NCI-H1417 (cell line): ENCODE results near the gene HDGFL1.

Experiments used
- DNase-seq, 3 experiments: peaks; one replicate each; lab custom pipeline; 2025; lab: John Stamatoyannopoulos, UW

HDGFL1 gene

DNA sequence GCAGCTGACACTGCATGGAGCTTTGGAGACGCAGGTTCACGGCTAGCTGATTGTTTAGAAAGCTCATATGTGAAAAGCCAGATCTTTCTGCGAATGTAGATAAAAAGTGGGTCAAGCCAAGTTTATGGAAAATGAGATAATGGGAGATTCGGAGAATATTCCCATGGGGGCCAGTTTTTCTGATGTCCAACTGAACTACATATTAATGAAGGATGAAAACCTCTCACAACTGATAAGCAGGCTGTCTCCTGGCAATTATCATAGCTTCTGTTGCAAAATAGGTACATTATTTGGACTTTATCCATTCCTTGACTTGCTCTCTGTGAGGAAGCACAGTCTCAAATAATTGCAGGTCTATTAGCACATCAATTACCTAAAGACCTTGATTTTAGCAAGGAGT is 21.1 kb downstream of the HDGFL1 start:
- DNase-seq: no peak

- no peak for DNase-seq
These were observed 24.5 kb downstream of the HDGFL1 start for GRCh38 chr6:22593895-22594294.

- no peak for DNase-seq
These were observed 26.6 kb downstream of the HDGFL1 start for GRCh38 chr6:22596011-22596410.

DNA sequence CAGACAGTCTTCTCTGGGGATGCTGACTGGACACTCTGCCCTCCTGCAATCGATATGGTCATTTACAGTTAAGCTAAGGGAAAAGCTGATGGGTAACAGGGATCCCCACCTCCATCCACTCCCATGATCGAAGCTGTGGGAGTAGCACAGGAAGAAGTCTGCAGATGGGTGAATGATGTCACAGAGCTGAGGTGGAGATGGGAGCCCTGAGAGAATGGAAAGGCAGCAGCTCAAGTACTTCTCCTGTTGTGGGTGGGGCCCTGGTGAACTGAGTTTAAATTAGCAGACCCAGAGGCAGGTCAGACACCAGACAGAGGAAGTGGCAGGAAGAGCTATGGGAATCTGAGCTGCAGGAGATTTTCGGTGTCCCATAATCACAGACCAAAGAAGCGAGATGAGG is 29.0 kb downstream of the HDGFL1 start:
- DNase-seq: no peak

DNA sequence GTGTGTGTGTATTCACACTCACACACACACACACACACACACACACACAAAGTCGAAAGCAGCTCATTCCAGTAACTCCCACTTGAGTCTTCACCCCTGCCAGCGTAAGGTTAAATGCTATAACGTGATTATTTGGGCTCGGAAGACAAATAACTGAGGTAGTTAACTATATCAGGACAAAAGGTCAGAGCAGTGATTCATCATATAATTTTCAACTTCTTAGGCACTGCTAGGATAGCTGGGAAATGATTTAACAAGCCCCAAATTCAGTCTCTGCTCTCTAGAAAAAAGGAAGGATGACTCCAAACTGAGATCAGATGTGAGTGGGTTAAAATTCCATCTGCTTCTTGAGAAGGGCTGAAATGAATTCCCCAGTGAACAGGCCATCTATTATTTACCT is 30.7 kb downstream of the HDGFL1 start:
- DNase-seq: no peak

DNA sequence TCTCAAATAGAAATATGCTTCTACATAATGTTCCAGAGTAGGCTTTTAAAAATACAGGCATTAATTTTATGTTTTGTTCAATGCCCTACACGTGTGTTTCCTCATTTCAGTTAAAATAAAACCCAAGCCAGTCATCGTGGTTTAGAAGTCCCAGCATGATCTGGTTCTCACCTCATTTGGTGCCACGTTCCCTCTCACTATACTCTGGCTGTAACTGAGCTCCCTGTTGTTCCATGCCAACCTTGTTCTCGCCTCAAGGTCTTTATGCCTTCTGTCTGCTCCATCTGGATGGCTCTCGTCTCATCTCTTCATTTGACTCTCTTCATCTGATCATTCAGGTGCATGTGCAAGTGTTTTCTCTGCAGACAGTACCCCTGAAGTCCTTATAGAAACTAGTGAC is 32.6 kb downstream of the HDGFL1 start:
- DNase-seq: no peak

- no peak for DNase-seq
These were observed 36.4 kb downstream of the HDGFL1 start for GRCh38 chr6:22605736-22606135.

GRCh38 chr6:22610127-22610526 is 40.8 kb downstream of the HDGFL1 start:
- no peak for DNase-seq

DNA sequence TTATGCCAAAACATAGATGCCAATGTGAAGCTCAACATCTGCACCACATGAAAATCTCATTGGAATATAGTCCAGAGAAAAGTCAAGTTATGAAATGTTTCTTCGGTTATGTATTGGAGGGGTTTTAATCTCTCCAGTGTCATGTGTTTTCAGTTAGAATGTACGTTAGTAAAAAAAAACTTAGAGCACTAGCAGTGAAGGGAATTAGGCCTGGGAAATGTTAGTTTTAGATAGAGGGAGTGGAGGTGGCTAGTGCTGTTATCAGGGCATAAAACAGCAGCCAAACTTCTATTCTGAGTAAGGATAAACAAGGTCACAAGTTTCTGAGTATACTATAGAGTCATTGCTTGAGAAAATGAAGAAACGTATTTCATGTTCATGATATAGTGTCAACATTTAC is 42.9 kb downstream of the HDGFL1 start:
- no peak for DNase-seq

DNA sequence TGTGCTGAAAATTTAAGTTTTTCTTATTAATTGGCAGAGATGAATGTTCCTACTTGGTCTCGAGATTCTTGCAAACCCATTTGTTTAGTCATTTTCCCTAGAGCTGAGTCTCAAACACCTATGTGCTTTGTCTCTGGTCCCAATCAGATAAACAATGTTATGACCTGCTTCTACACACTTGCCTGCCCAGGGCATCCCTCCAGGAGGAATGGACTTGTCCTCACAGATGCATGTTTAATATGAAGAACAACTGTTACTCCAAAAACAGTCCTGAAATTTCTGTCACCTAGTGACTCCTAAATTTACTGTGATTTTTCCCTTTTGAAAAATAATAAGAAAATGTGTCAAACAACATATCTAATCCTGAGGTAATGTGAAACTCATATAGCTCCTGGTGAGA is 43.7 kb downstream of the HDGFL1 start:
- no peak for DNase-seq

DNA sequence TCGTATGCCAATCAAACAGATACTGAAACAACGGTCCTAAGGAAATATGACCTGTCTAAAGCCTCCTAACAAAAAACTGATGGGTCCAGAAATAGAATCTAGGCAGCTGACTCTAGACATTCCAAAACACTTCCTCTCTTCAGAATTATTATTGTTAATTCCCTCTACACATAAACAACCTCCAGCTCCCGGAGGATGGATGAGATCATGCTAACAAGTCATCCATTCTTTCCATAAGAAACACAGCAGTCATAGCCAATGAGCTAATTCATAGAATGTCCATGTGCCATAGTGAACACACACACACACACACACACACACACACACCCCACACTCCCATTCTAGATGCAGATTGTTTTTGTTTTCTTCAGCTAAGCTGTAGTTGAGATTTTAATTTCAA is 44.3 kb downstream of the HDGFL1 start:
- DNase-seq: no peak

DNA sequence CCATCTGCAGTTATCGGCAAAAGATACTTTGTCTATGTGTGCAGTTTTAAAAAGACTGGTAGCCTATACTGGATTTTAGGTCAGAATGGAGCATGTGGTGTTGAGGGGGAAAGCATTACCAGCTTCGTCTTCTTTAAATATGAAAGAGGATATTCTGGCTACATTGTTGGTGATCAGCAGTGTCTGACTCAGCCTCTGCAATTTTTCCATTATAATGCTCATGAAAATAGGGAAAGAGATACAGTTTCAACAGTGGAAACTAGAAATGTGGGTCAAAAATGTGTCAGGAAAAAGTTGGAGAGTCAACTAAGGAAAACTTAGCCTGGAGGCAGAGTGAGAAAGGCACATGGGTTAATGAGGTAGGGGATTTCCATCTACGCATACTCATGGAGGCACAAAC is 45.2 kb downstream of the HDGFL1 start:
- no peak for DNase-seq

DNA sequence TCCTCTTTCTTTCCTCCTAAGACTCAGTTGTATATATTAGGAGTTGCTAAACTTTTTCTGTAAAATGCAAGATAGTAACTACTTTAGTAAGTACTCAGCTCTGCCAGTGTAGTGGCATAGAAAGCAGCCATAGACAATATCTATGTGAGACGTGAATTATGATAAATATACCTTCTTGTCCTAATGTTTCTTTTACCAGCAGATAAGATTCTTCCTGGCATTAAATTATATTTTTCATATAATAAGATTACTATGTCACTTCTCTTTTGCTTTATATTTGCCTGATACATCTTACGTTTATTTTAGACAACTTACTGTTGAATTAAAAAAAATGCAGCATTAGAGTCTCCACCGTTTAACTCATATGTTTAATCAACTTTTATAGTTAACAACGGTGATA is 51.7 kb downstream of the HDGFL1 start:
- DNase-seq: no peak
